GM21576 (cell line): Measurements from ENCODE around the gene DUSP16.
"Not testable (repeated sequence)": the region's sequence is repeated elsewhere in the genome, so short reads cannot be mapped to it uniquely, and the experiment has no call there.

ENCODE experiments used
- ATAC-seq: cut with Tn5 transposase; IDR thresholded peaks from one replicate; pipeline ENCODE4 v1.9.1; 2021; ENCODE audit warnings: mild to moderate bottlenecking, moderate library complexity; ENCODE audit not compliant: unreplicated experiment

The DUSP16 gene

GRCh38 chr12:12502130-12502814 is 60.4 kb downstream of the DUSP16 start:
- not testable (repeated sequence) for ATAC-seq

DNA sequence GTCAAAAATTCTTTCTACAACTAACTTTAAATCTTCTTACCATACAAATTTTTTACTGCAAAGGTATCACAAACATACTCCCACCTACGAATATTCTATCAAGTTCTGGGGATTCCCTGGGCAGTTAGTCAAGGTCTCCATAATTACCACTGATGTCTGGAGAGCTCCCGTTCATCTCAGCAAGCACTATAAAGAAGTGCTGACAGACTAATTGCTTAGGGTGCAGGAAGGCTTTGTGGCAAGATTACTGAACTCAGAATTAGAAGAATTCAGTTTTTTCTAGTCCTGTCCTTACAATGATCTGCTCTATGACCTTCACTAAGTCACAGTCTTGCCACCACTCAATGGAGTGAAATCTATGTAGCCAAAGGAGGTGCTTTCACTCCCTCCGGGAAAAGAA is 61.5 kb downstream of the DUSP16 start:
- ATAC-seq: no peak

DNA sequence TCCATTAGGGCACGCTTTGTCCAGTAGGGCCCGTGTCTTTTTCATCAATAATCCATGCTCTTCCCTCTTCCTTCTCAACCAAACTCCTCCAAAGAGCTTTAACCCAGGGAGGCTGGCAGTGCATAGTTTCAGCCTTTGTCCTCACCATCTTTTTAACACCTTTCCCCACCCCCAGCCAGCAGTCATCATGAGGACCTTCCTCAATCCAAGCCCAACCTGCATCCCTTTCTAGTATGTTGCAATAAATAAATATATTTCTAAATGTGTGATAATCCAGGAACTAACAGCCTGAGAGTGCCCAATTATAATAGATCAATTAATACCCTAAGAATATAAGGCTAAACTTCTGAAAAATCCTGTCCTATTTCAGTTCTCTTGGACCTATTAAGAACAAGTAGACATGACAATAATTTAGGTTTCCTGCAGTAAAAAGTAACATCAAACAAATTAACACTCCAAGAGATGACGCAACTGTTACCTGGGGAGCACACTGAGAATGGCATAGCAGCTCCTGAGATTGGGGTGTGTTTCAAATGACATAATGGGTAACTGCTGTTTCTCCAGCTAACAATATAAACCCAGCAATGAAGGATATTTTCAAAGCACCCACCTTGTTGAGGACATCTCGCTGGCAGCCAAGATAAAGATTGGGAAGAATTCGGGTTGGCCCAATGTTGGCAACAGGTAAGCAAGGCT is 62.6 kb downstream of the DUSP16 start:
- no peak for ATAC-seq

GRCh38 chr12:12498210-12498609 is 64.5 kb downstream of the DUSP16 start:
- ATAC-seq: no peak

- no peak for ATAC-seq
Measured at GRCh38 chr12:12495536-12495935, 67.1 kb downstream of the DUSP16 start.

- no peak for ATAC-seq
Measured at GRCh38 chr12:12492547-12492946, 70.1 kb downstream of the DUSP16 start.

- ATAC-seq: no peak
Measured at GRCh38 chr12:12491606-12492005, 71.1 kb downstream of the DUSP16 start.

GRCh38 chr12:12488823-12489550 is 73.7 kb downstream of the DUSP16 start:
- no peak for ATAC-seq

DNA sequence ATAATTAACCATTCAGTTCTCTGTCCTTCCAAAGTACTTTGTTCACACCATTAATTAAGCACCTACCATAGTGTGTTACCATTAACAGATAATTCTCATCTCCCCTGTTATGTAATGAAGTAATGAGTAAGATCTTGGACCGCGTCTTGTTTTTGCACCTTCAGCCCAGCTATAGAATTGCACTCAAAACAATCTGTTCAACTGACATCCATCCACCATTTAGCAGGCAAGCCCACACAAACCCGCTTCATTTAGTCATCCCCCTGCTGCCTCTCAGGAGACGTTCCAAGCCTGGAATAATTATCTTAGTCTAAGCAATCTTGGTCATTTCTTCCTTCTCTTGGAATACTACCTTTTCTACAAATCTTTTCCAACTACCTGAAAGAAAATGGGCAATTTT is 74.4 kb downstream of the DUSP16 start:
- ATAC-seq: no peak

DNA sequence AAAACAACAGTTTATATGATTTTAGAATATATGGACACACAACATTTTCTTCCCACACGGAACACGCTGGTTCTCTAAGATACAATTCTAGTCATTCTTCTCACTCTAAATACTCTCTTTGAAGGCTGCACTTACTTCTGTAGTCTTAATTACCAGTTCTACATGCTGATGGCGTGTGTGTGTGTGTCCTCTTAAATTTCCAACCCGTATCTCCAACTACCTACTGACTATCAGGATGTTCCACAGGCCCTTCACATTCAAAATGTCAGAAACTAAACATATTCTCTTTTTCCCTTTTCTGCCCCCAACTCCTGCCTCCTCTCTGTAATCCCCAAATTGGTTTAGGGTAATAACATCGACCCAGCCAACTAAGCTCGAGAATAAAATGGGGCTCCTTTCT is 75.2 kb downstream of the DUSP16 start:
- ATAC-seq: no peak

DNA sequence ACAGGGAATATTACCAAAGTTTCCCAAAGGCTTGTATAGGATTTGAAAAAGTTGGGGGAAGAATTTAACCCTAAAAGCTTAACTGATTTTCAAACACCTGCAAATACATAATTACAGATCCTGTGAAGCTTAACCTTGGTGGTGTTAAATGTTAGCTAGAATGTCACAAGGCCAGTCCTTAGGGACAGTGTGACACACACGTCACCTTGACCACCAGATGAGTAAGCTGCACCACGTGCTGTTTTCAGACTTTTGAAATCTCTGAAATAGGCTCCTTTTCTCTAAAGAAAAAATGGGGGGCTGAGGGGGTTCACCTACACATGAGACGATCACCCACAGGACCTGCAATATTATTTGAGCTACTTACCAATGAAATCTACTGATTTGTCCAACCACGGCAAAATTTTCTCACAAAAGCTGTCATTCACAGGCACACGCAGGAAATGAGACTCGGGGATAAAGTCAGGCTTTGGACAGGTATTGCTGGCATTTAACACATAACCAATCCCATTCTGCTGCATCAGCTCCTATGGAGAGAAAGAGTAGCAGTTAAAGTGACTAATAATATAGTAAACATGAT is 75.9 kb downstream of the DUSP16 start:
- ATAC-seq: peak; percentile 64

DNA sequence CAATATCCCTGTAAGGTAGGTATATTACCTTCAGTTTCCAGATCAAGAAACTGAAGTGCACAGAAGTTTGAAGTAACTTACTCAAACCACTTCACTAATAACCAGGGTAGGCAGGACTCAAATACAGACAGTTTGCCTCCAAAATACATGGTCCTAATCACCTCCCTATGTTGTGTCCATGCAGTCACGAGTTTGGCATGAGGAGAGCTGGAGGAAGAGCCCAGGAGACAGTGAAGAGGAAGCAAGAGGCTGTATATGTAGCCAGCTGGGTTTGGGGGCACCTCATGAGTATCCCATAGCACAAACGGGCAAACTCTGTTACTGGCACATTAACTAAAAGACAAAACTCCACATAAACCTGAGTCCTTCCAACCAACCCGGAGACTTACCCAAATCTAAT is 79.2 kb downstream of the DUSP16 start:
- ATAC-seq: no peak

DNA sequence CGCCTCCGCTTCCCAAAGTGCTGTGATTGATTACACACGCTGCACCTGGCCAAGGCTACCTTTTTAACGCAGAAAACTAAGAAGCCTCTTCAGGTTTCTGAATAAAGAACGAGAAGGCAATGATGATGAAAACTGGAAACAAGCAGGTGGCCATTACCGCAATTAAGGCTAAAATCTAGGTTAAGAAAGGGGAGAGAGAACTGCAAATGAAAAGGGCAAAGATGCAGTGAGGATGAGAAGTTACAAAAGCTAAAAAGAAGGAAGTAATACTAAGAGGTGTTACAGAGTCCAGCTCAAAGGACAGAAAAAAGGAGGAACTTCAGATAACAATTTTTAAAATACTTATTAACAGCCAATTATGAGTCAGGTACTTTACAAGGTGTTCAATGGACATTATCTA is 79.7 kb downstream of the DUSP16 start:
- ATAC-seq: peak; percentile 39

DNA sequence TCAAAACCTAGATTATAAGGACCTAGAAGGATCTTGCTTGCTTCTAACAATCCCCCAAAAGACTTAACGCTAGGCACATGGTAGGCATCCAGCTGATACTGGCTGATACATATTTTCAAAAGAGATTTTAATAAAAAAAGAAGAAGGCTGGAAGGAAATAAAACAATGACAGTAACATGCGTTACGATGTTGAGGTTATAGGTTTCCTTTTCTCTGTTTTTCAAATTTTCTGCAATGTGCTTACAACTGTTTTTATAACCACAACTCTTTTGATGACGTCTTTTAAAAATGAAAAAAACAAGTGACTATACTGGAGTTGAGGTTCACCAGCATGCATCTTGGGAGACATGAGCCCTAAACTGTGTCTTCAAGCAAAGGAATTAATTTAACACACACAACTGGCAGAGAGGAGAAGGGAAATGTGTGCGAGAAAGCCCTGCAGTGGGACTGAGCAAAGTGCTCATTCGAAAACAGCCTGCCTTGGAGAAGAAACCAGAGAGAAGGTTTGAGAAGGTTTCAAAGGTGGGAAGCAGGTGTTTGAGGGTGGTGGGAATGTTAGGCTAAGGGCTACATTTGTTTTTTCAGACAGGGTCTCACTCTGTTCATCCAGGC is 80.4 kb downstream of the DUSP16 start:
- ATAC-seq: no peak

DNA sequence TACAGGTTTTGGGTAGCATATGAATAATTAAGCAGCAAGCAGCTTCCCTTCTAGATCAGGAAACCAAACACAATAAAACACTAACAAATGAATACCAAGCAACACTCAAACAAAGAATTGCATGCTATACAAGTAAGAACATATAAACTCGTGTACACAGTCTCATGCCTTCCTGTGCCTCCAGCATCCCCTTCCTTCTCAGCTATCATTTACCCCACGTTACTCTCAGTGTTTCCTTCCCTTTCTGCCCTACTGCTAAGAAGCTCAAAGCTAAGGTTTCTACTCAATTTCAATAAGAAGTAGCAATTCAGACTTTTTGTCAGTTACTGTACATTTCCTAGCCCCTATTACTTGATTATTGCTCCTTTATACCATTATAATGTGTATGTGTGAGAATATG is 81.0 kb downstream of the DUSP16 start:
- ATAC-seq: no peak

DNA sequence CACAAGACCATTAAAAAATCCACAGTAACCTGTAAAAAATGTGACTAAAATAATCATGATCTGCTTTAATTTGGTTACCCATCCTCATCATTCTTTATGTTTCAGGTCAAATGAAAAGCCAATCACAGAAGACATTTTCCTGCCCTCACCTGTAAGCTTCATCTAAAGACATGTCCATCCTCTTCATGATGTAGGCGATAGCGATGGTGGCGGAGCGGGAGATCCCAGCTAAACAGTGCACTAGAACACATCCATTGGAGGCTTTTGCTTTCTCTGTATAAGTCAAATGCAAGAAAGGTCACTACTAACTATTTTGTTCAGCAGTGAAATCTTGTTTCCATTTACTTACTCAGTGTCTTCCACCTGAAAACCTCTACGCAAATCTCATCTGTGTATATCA is 82.6 kb downstream of the DUSP16 start:
- no peak for ATAC-seq

DNA sequence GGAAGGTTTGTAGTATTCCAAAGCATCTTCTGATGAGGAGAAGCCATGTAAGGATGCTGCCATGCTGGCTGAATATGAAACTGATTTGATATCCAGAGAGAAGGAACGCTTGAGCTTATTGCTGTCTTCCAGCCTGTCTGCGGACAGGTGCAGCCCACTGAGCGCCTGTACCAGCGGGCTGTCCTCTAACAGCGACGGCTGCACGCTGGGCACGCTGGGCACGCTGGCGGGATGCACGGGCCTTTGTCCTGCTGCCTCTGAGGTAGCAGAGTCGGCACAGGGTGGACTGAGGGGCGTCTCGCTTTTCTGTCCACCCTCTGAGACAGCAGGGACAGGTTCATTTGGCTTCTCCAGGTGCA is 85.2 kb downstream of the DUSP16 start:
- no peak for ATAC-seq

GRCh38 chr12:12476857-12477531 is 85.7 kb downstream of the DUSP16 start:
- no peak for ATAC-seq

- peak; percentile 95 for ATAC-seq
Measured at GRCh38 chr12:12474931-12475795, 87.5 kb downstream of the DUSP16 start.

GRCh38 chr12:12474471-12474928 is 88.2 kb downstream of the DUSP16 start:
- ATAC-seq: peak; percentile 4
